Karpas-422 (cell line): Measurements from ENCODE around the gene NME3. TPM values are rescaled to one million over a fixed set of nuclear protein-coding genes. Genes with fewer than 3 reads are reported as not detected.

Experiments
- DNase-seq: peaks from one replicate; pipeline ENCODE4 v3.0.0-alpha.2; 2015
- H2AFZ ChIP-seq: fragments of 200-600 bp; sonication (generic); 2 replicates; pipeline ENCODE4 v1.6.1; 2014; ENCODE audit warnings: antibody characterized with exemption, low read length, mixed read lengths
- H3K27ac ChIP-seq: fragments of 200-600 bp; sonication (generic); 2 replicates; pipeline ENCODE4 v1.5.1; 2014; ENCODE audit warnings: mild to moderate bottlenecking, low read length, moderate library complexity
- H3K27me3 ChIP-seq: fragments of 200-600 bp; sonication (generic); 2 replicates; pipeline ENCODE4 v1.6.1; 2014; ENCODE audit warnings: low read length, mixed read lengths
- H3K36me3 ChIP-seq: fragments of 200-600 bp; sonication (generic); 2 replicates; pipeline ENCODE4 v1.6.1; 2014; ENCODE audit warnings: low read length, mixed read lengths; ENCODE audit not compliant: insufficient read depth
- H3K4me1 ChIP-seq: fragments of 200-600 bp; sonication (generic); 2 replicates; pipeline ENCODE4 v1.6.1; 2014; ENCODE audit warnings: mild to moderate bottlenecking, low read length, mixed read lengths
- H3K4me2 ChIP-seq: fragments of 200-600 bp; sonication (generic); 2 replicates; pipeline ENCODE4 v1.6.1; 2014; ENCODE audit warnings: low read length, low read depth, mild to moderate bottlenecking; ENCODE audit not compliant: poor library complexity, severe bottlenecking
- H3K4me3 ChIP-seq: fragments of 200-600 bp; sonication (generic); 2 replicates; pipeline ENCODE4 v1.5.1; 2014; ENCODE audit warnings: mild to moderate bottlenecking, antibody characterized with exemption, low read length, mixed read lengths
- H3K79me2 ChIP-seq: fragments of 200-600 bp; sonication (generic); 2 replicates; pipeline ENCODE4 v1.6.1; 2014; ENCODE audit warnings: mild to moderate bottlenecking, low read length, mixed read lengths
- H3K9ac ChIP-seq: fragments of 200-600 bp; sonication (generic); 2 replicates; pipeline ENCODE4 v1.6.0; 2014; ENCODE audit warnings: low read length
- H3K9me2 ChIP-seq: fragments of 200-600 bp; sonication (generic), shearing (Covaris generic); replicated peaks from 2 replicates; pipeline ENCODE4 v1.6.0; 2014; ENCODE audit warnings: mild to moderate bottlenecking, low read length, moderate library complexity; ENCODE audit not compliant: insufficient read depth
- H3K9me3 ChIP-seq: fragments of 300-700, 200-600 bp; sonication (generic); 2 replicates; pipeline ENCODE4 v1.6.1; 2014; ENCODE audit warnings: low read length, mixed read lengths
- H4K20me1 ChIP-seq: fragments of 200-600 bp; sonication (generic); 2 replicates; pipeline ENCODE4 v1.6.1; 2014; ENCODE audit warnings: mild to moderate bottlenecking, antibody characterized with exemption, low read length, low read depth; ENCODE audit not compliant: insufficient read depth
- total RNA-seq: library from RNA; depleted of rRNA; stranded (reverse); fragments of >200 nt; shearing (Covaris generic); gene quantifications from 2 replicates; pipeline ENCODE4 v1.2.3, GENCODE V29; 2014; ENCODE audit warnings: low replicate concordance

Gene NME3
- total RNA-seq, 1 experiment from 2014 or later = 35.9 TPM

- Histone ChIP-seq H4K20me1 (no peaks in the 10 kb centered on the region), H3K27ac (no peak overlapping the region), H3K9me2 (no peaks in the 10 kb centered on the region), H3K4me2 (no peak overlapping the region), H3K4me3 (no peak overlapping the region), H3K79me2 (no peaks in the 10 kb centered on the region; the same call in 1 of the 2 replicates), H3K9me3 (no peaks in the 10 kb centered on the region), H3K9ac (no peak overlapping the region), H3K27me3 (no peaks in the 10 kb centered on the region), H3K36me3 (no peaks in the 10 kb centered on the region), H3K4me1 (no peaks in the 10 kb centered on the region), H2AFZ (no peak overlapping the region)
- no peak for DNase-seq
Measured at GRCh38 chr16:1791256-1791942, 20.1 kb upstream of the NME3 start.

GRCh38 chr16:1790611-1791255 is 19.4 kb upstream of the NME3 start:
- Histone ChIP-seq H4K20me1 (peaks cover under 1% of the 10 kb centered on the region; the same call in 1 of the 2 replicates), H3K4me3 (no peak overlapping the region), H3K36me3 (no peaks in the 10 kb centered on the region), H3K27me3 (no peaks in the 10 kb centered on the region), H3K27ac (no peak overlapping the region), H3K9me2 (no peaks in the 10 kb centered on the region), H3K4me1 (no peaks in the 10 kb centered on the region), H3K9ac (no peak overlapping the region), H3K9me3 (no peaks in the 10 kb centered on the region), H3K79me2 (peaks cover 5% of the 10 kb centered on the region), H2AFZ (no peak overlapping the region), H3K4me2 (no peak overlapping the region)
- no peak for DNase-seq

GRCh38 chr16:1790261-1790610 is 18.9 kb upstream of the NME3 start:
- Histone ChIP-seq H3K79me2 (peaks cover 10% of the 10 kb centered on the region), H3K4me3 (no peak overlapping the region), H3K4me1 (no peaks in the 10 kb centered on the region), H3K4me2 (no peak overlapping the region), H3K9ac (no peak overlapping the region), H3K27me3 (no peaks in the 10 kb centered on the region), H2AFZ (no peak overlapping the region), H3K9me2 (no peaks in the 10 kb centered on the region), H4K20me1 (peaks cover 6% of the 10 kb centered on the region), H3K27ac (no peak overlapping the region), H3K36me3 (no peaks in the 10 kb centered on the region), H3K9me3 (no peaks in the 10 kb centered on the region)
- no peak for DNase-seq

GRCh38 chr16:1789643-1790045 is 18.3 kb upstream of the NME3 start:
- peaks cover 16% of the 10 kb centered on the region for H3K79me2 ChIP-seq
- peaks cover 10% of the 10 kb centered on the region for H4K20me1 ChIP-seq
- H3K4me1 ChIP-seq = no peaks in the 10 kb centered on the region
- H3K27ac ChIP-seq = no peak overlapping the region
- H3K9me2 ChIP-seq = no peaks in the 10 kb centered on the region
- no peak overlapping the region for H3K4me2 ChIP-seq
- no peaks in the 10 kb centered on the region for H3K9me3 ChIP-seq
- no peak overlapping the region for H3K4me3 ChIP-seq
- no peaks in the 10 kb centered on the region for H3K27me3 ChIP-seq
- H3K36me3 ChIP-seq = no peaks in the 10 kb centered on the region
- DNase-seq = no peak
- no peak overlapping the region for H2AFZ ChIP-seq
- H3K9ac ChIP-seq = no peak overlapping the region

DNA sequence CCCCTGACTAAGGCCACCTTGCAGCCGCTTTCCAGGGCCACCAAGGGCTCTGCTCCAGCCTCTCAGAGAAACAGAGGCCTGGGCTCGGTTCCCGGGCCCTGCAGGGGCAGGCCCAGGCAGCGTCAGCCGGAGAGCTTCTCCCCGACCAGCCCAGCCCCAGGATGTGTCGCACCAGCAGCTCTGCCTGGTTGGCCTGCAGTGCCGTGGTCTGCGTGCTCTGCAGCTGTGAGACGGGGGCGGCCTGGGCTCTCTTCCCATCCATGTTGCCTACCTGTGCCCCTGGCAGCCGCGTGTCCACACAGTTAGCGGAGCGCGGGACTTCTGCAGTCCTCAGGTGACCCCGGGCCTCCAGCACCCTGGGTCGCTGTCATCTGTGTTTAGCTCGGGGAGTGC is 17.4 kb upstream of the NME3 start:
- H4K20me1 ChIP-seq = peaks cover 15% of the 10 kb centered on the region
- no peaks in the 10 kb centered on the region for H3K36me3 ChIP-seq
- H3K9me3 ChIP-seq = no peaks in the 10 kb centered on the region
- H3K27me3 ChIP-seq = no peaks in the 10 kb centered on the region
- H3K9me2 ChIP-seq = no peaks in the 10 kb centered on the region
- H3K27ac ChIP-seq = no peak overlapping the region
- H3K4me1 ChIP-seq = peaks cover 7% of the 10 kb centered on the region
- no peak overlapping the region for H2AFZ ChIP-seq
- no peak overlapping the region for H3K9ac ChIP-seq
- no peak overlapping the region for H3K4me3 ChIP-seq
- no peak overlapping the region for H3K4me2 ChIP-seq
- peaks cover 25% of the 10 kb centered on the region for H3K79me2 ChIP-seq
- no peak for DNase-seq

- Histone ChIP-seq H3K79me2 (peaks cover 30% of the 10 kb centered on the region), H3K4me3 (no peak overlapping the region), H3K9ac (no peak overlapping the region), H3K9me3 (no peaks in the 10 kb centered on the region), H3K27me3 (no peaks in the 10 kb centered on the region), H3K4me2 (no peak overlapping the region), H3K36me3 (no peaks in the 10 kb centered on the region), H2AFZ (no peak overlapping the region), H3K9me2 (no peaks in the 10 kb centered on the region), H3K27ac (no peak overlapping the region), H3K4me1 (peaks cover 7% of the 10 kb centered on the region), H4K20me1 (peaks cover 15% of the 10 kb centered on the region)
- DNase-seq = no peak
Measured at GRCh38 chr16:1788095-1788707, 16.9 kb upstream of the NME3 start.

GRCh38 chr16:1787322-1788094 is 16.2 kb upstream of the NME3 start:
- no peak for DNase-seq
- H3K27me3 ChIP-seq = no peaks in the 10 kb centered on the region
- no peaks in the 10 kb centered on the region for H3K9me2 ChIP-seq
- no peaks in the 10 kb centered on the region for H3K36me3 ChIP-seq
- no peak overlapping the region for H3K4me3 ChIP-seq
- peaks cover 33% of the 10 kb centered on the region for H3K79me2 ChIP-seq
- H3K27ac ChIP-seq = no peak overlapping the region
- H4K20me1 ChIP-seq = peaks cover 15% of the 10 kb centered on the region
- H2AFZ ChIP-seq = no peak overlapping the region
- no peak overlapping the region for H3K9ac ChIP-seq
- H3K4me2 ChIP-seq = no peak overlapping the region
- H3K9me3 ChIP-seq = no peaks in the 10 kb centered on the region
- peaks cover 7% of the 10 kb centered on the region for H3K4me1 ChIP-seq

DNA sequence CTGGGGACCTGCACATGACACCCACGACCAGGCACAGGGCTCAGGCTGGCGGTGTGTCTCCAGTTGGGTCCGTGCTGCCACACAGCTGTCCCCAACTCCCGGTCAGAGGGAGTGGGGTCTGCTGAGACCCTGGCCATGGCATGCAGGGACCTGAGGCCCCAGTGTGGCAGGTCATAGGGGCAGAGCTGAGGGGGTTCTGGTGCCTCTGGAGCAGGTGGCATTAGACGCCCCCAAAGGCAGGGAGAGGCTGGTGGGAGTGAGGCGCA is 15.6 kb upstream of the NME3 start:
- Histone ChIP-seq H3K27ac (no peak overlapping the region), H3K36me3 (no peaks in the 10 kb centered on the region), H3K9ac (no peak overlapping the region), H3K4me1 (peaks cover 7% of the 10 kb centered on the region), H3K9me2 (no peaks in the 10 kb centered on the region), H2AFZ (no peak overlapping the region), H3K4me3 (no peak overlapping the region), H3K27me3 (no peaks in the 10 kb centered on the region), H3K9me3 (no peaks in the 10 kb centered on the region), H3K79me2 (peaks cover 33% of the 10 kb centered on the region), H4K20me1 (peaks cover 15% of the 10 kb centered on the region), H3K4me2 (no peak overlapping the region)
- no peak for DNase-seq
